ENCODE data around the gene NTSR2.

DNA sequence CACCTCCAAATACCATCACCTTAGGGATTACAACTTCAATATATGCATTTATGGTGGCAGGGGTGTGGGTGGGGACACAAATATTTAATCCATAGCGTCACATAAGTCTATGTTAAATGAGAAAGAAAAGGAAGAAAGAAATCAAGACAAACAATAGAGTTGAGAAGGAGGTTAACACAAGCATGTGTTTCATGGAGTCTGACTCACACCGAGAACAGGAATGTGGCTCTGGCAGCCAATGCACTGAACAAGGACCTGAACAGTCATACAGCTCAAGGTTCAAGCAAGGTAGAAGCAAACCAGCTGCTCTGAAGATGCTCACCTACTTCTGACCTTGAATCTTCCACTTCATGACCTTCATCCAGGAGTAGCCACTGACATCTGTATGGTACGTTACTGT lies 40.2 kb upstream of the NTSR2 start:
- TF ChIP-seq, protein P1, sequence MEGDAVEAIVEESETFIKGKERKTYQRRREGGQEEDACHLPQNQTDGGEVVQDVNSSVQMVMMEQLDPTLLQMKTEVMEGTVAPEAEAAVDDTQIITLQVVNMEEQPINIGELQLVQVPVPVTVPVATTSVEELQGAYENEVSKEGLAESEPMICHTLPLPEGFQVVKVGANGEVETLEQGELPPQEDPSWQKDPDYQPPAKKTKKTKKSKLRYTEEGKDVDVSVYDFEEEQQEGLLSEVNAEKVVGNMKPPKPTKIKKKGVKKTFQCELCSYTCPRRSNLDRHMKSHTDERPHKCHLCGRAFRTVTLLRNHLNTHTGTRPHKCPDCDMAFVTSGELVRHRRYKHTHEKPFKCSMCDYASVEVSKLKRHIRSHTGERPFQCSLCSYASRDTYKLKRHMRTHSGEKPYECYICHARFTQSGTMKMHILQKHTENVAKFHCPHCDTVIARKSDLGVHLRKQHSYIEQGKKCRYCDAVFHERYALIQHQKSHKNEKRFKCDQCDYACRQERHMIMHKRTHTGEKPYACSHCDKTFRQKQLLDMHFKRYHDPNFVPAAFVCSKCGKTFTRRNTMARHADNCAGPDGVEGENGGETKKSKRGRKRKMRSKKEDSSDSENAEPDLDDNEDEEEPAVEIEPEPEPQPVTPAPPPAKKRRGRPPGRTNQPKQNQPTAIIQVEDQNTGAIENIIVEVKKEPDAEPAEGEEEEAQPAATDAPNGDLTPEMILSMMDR (IDR thresholded peaks at IDR 0.05) = no peak
- TF ChIP-seq POLR2A (IDR thresholded peaks at IDR 0.05) = no peak
- TF ChIP-seq EP300 (IDR thresholded peaks at IDR 0.05) = no peak
- no peak for TF ChIP-seq POLR2AphosphoS5 (IDR thresholded peaks at IDR 0.05)

Measured in suprapubic skin (tissue), 4 donors.